ENCODE measurements around the gene UNC45A. TPM values are rescaled to one million over a fixed set of nuclear protein-coding genes. Genes with fewer than 3 reads are reported as not detected.
"Not testable (repeated sequence)": the region's sequence is repeated elsewhere in the genome, so short reads cannot be mapped to it uniquely, and the experiment has no call there.

UNC45A gene
- total and polyA plus RNA-seq, 7 donors: 28.8 to 63.5 (median 50.4) TPM

- H3K9me3 ChIP-seq: no peaks in the 10 kb centered on the region
- no peak for TF ChIP-seq POLR2A (IDR thresholded peaks at IDR 0.05)
- TF ChIP-seq POLR2AphosphoS5 (IDR thresholded peaks at IDR 0.05): no peak
- TF ChIP-seq EP300 (IDR thresholded peaks at IDR 0.05): no peak
- no peak for TF ChIP-seq CTCF (IDR thresholded peaks at IDR 0.05)
- DNase-seq: no peak
- H3K4me1 ChIP-seq: no peaks in the 10 kb centered on the region
- WGBS, 2 donors: 87 to 95% methylated on average over 4 of the region's 4 CpGs
- intact Hi-C loops (cut with DNase I): no loop called here
- H3K27me3 ChIP-seq: no peaks in the 10 kb centered on the region
- H3K4me3 ChIP-seq: no peak overlapping the region
- H3K27ac ChIP-seq: no peak overlapping the region
- H3K36me3 ChIP-seq: peaks cover 11 to 46% (median 34%) of the 10 kb centered on the region in 4 donors
Observed at GRCh38 chr15:90921887-90922286, 13.2 kb upstream of the UNC45A start.

- DNase-seq; H3K9me3 ChIP-seq; H3K27ac ChIP-seq; intact Hi-C loops (cut with DNase I); H3K4me3 ChIP-seq; H3K27me3 ChIP-seq; H3K4me1 ChIP-seq: not testable (repeated sequence)
- 92 to 94% methylated on average over 7 of the region's 7 CpGs for WGBS, 2 donors
- peaks cover 11 to 36% (median 30%) of the 10 kb centered on the region in 4 donors for H3K36me3 ChIP-seq
Observed at GRCh38 chr15:90922712-90923322, 12.3 kb upstream of the UNC45A start.

- Histone ChIP-seq H3K9me3 (no peaks in the 10 kb centered on the region), H3K36me3 (peaks cover 10 to 21% (median 14%) of the 10 kb centered on the region in 4 donors), H3K4me1 (peaks cover 0 to 4% (median 2%) of the 10 kb centered on the region in 4 donors), H3K27ac (no peak overlapping the region), H3K4me3 (no peak overlapping the region), H3K27me3 (no peaks in the 10 kb centered on the region)
- DNase-seq: no peak
- TF ChIP-seq POLR2A (IDR thresholded peaks at IDR 0.05) (no peak), EP300 (IDR thresholded peaks at IDR 0.05) (no peak), POLR2AphosphoS5 (IDR thresholded peaks at IDR 0.05) (no peak), CTCF (IDR thresholded peaks at IDR 0.05) (no peak)
- 79 to 88% methylated on average over 5 of the region's 5 CpGs for WGBS, 2 donors
- intact Hi-C loops (cut with DNase I): no loop called here
Observed at GRCh38 chr15:90924375-90924774, 10.7 kb upstream of the UNC45A start.

- peaks cover 0 to 23% (median 18%) of the 10 kb centered on the region in 4 donors for H3K4me1 ChIP-seq
- H3K9me3 ChIP-seq; DNase-seq; H3K27ac ChIP-seq; H3K27me3 ChIP-seq; H3K36me3 ChIP-seq; H3K4me3 ChIP-seq; intact Hi-C loops (cut with DNase I): not testable (repeated sequence)
- WGBS, 2 donors: 93 to 96% methylated on average over 10 of the region's 10 CpGs
Observed at GRCh38 chr15:90926766-90927165, 8.3 kb upstream of the UNC45A start.

GRCh38 chr15:90928106-90928505 lies 7.0 kb upstream of the UNC45A start:
- DNase-seq; H3K27ac ChIP-seq; H3K4me3 ChIP-seq; H3K27me3 ChIP-seq; H3K9me3 ChIP-seq; intact Hi-C loops (cut with DNase I); H3K36me3 ChIP-seq: not testable (repeated sequence)
- H3K4me1 ChIP-seq: peaks cover 0 to 29% (median 26%) of the 10 kb centered on the region in 4 donors
- 90 to 91% methylated on average over 7 of the region's 7 CpGs for WGBS, 2 donors

- Histone ChIP-seq H3K4me3 (peak overlapping the region; percentile 64 to 69 (median 66)), H3K27me3 (no peaks in the 10 kb centered on the region), H3K36me3 (no peaks in the 10 kb centered on the region), H3K27ac (peak overlapping the region; percentile 85 to 92 (median 90)), H3K9me3 (no peaks in the 10 kb centered on the region), H3K4me1 (peaks cover 0 to 36% (median 32%) of the 10 kb centered on the region in 4 donors)
- no peak for DNase-seq
- no peak for TF ChIP-seq EP300 (IDR thresholded peaks at IDR 0.05)
- TF ChIP-seq CTCF (IDR thresholded peaks at IDR 0.05): no peak
- no peak for TF ChIP-seq POLR2A (IDR thresholded peaks at IDR 0.05)
- TF ChIP-seq POLR2AphosphoS5 (IDR thresholded peaks at IDR 0.05): no peak
- intact Hi-C loops (cut with DNase I): loop anchor here (5.0 kb wide), 1 partner anchor 282 kb away; no protein-coding TSS in a partner anchor
- WGBS, 2 donors: 33 to 48% methylated on average over 21 of the region's 21 CpGs
Observed at GRCh38 chr15:90929246-90930019, 5.7 kb upstream of the UNC45A start.
